Neural cell (in vitro differentiated cells): Measurements from ENCODE around the gene PHKA2.

Experiments used
- CTCF ChIP-seq: fragments of 450-650 bp; IDR thresholded peaks from 2 replicates; pipeline ENCODE4 v1.5.1; 2014; ENCODE audit warnings: antibody characterized with exemption, mild to moderate bottlenecking, moderate library complexity; ENCODE audit not compliant: poor library complexity, severe bottlenecking
- EZH2 ChIP-seq: fragments of 200-600, 300-800 bp; shearing (Covaris generic), sonication (generic); IDR thresholded peaks from 2 replicates; pipeline ENCODE4 v1.6.1; 2014; ENCODE audit warnings: antibody characterized with exemption, low read length, borderline replicate concordance, mild to moderate bottlenecking; ENCODE audit not compliant: insufficient read depth, poor library complexity, severe bottlenecking
- POLR2AphosphoS5 ChIP-seq: IDR thresholded peaks from 2 replicates; pipeline ENCODE4 v1.6.1; 2012
- TAF1 ChIP-seq: IDR thresholded peaks from 2 replicates; pipeline ENCODE4 v1.6.1; 2012; ENCODE audit warnings: low read depth

- no peak for TF ChIP-seq POLR2AphosphoS5
- TF ChIP-seq CTCF = no peak
- no peak for TF ChIP-seq EZH2
- TF ChIP-seq TAF1 = no peak
Measured at GRCh38 chrX:18964026-18964425, 19.9 kb downstream of the PHKA2 start.
